HG03039 (cell line): Measurements from ENCODE around the gene DNAJC4.

Experiments
- ATAC-seq: cut with Tn5 transposase; IDR thresholded peaks from one replicate; pipeline ENCODE4 v1.9.1; 2021; ENCODE audit warnings: mild to moderate bottlenecking, moderate library complexity; ENCODE audit not compliant: unreplicated experiment

Gene DNAJC4

DNA sequence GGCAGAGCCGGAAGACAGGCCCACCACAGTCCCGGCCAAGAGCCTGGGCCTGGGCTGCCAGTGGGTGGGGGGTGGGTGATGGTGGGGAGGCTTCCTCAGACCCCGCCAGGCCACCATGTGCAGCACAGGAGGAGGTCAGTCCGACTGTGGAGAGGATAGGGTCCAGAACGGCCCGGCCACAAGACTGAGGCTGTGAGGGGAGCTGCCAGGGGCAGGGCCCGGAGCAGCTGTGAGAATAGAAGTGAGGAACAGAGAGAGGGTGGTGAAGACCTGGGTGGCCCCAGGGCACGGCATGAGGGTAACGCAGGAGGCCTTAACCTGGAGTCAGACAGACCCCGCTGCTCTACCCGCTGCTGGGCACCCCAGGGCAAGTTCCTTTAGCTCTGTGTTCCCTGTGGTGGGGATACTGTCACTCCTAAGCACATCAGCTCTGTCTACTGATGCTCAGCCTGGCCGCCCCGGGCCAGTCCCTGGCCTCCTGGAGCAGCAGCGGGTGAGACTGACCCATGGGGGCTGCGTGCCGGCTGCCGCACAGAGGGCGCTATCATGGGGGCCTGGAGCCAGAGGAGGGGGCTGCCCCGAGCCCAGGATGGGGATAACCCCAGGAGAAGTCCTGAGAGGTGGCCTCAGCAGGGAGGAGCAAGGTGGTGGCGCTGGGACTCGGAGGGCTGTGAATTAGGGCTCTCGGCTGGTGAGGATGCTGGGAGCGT, 22.1 kb upstream of the DNAJC4 start:
- ATAC-seq = no peak

DNA sequence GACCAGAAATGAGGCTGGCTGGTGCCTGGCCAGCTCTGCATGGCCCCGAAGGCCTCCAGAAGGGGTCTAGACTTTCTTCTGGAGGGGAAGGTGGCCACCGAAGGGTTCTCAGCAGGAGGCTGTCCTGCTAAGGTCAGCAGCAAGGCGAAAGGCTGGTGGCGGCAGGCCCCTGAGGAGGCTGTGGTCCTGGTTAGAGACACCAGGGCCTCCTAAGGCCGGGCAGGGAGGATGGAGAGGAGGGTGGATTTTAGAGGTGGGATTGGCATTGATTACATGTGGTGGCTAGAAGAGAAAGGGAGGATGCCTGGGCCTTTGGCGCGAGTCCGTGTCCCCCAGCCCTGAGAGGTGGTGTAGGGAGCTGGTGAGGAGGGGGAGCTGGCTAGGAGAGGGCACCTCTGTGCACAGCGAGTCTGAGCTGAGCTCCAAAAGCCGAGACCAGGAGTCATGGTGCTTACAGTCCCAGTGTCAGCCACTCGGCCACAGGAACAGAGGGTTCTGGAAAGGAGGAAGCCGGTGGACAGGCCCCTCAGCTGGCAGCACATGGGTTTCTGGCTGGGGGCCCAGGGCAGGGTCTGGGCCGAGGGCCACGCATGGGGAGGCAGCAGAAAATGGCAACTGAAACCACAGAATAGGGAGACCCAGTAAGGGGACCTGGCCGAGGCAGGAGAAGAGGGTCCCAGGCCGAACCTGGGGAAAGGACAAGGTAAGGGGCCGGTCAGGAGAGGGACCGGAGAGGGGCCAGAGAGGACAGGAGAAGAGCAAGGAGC, 21.4 kb upstream of the DNAJC4 start:
- no peak for ATAC-seq

DNA sequence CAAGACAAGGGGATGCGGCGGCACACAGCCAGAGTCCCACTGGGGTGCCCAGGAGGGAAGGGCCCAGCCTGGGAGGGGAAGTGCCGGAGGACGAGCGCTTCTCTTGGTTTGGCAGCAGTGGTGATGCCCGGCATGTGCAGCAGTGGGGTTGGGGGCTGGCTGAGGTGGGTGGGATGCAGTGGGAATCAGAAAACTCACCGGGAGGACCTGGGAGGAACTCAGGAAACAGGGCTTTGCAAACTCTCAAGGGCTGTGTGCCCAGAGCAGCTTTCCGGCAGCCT, 20.8 kb upstream of the DNAJC4 start:
- no peak for ATAC-seq

GRCh38 chr11:64210301-64211020, 19.9 kb upstream of the DNAJC4 start:
- no peak for ATAC-seq

DNA sequence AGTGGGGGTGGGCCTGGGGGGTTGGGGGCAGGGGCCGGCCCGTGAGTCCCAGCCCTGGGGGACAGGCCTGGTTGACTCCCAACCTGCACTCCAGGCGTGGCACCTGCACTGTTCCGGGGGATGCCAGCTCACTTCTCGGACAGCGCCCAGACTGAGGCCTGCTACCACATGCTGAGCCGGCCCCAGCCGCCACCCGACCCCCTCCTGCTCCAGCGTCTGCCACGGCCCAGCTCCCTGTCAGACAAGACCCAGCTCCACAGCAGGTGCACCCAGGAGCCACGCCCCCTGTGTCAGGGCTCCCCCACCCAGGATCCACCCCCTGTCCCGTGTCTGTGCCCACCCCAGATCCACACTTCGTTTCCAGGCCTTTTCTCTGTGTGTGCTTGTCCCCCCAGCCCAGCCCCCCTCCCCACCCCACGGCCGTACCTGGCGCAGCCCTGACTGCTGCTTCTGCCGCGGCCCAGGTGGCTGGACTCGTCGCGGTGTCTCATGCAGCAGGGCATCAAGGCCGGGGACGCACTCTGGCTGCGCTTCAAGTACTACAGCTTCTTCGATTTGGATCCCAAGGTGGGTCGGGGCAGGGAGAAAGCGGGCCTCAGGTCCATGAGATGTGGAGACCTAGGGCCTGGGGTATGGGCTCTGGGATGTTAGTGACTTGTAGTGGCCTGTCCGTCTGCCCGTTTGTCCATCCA, 19.0 kb upstream of the DNAJC4 start:
- no peak for ATAC-seq

- no peak for ATAC-seq
Measured at GRCh38 chr11:64216879-64217278, 13.5 kb upstream of the DNAJC4 start.

DNA sequence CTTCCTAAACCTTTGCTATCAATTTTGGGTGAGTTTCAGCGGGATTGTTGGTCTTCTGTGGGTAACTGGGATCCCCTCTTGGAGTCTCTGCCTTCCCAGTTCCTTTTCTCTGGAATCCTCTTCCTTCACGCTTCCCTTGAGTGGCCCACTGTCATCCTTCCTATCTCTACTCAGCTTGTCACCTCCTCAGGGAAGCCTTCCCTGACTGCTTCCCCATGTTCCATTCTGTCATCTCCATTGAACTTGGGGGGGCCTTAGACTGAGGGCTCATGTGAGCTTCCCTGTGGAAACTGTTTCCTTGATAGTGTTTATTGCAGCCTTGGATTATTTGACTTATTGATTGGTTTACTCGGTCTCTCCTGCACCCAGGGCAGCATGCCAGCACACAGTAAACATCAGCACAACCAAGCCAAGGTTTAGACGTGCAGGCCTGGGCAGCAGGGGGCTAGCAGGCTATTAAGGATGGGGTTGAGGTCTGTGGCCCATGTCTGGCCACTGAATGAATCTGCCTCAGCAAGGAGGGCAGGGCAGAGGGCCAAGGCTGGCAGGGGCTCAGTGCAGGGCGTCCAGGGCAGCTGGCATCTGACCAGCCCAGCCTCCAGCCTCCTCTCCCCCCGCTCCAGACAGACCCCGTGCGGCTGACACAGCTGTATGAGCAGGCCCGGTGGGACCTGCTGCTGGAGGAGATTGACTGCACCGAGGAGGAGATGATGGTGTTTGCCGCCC, 11.6 kb upstream of the DNAJC4 start:
- no peak for ATAC-seq

DNA sequence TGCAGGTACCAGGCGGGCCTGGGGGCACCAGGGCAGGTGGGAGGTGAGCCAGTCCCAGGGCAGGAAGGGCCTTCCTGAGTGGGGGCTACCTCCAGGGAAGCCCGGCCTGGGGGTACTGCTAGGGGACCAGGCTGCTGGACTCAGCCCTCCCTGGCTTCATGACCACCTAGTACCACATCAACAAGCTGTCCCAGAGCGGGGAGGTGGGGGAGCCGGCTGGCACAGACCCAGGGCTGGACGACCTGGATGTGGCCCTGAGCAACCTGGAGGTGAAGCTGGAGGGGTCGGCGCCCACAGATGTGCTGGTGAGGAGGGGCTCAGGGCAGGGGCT, 11.0 kb upstream of the DNAJC4 start:
- no peak for ATAC-seq

DNA sequence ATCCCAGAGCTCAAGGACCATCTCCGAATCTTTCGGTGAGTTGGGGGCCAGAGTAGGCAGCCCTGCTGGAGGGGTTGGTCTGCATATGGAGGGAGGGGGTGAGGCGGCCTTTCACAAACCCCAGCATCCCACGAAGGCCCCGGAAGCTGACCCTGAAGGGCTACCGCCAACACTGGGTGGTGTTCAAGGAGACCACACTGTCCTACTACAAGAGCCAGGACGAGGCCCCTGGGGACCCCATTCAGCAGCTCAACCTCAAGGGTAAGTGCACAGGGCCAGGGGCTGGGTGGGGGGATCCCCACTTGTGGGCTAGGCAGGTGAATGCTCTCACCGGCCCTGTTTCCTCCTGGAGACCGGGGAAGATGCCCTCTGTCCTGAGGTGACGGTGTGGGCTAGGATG, 10.6 kb upstream of the DNAJC4 start:
- ATAC-seq = no peak

DNA sequence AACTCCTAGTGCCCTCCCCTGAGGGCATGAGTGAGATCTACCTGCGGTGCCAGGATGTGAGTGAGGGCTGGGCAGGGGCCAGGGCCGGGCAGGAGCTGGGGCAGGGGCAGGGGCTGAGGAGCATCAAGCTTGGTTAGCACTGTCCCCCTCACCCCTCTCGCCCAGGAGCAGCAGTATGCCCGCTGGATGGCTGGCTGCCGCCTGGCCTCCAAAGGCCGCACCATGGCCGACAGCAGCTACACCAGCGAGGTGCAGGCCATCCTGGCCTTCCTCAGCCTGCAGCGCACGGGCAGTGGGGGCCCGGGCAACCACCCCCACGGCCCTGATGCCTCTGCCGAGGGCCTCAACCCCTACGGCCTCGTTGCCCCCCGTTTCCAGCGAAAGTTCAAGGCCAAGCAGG, 10.1 kb upstream of the DNAJC4 start:
- ATAC-seq = no peak

DNA sequence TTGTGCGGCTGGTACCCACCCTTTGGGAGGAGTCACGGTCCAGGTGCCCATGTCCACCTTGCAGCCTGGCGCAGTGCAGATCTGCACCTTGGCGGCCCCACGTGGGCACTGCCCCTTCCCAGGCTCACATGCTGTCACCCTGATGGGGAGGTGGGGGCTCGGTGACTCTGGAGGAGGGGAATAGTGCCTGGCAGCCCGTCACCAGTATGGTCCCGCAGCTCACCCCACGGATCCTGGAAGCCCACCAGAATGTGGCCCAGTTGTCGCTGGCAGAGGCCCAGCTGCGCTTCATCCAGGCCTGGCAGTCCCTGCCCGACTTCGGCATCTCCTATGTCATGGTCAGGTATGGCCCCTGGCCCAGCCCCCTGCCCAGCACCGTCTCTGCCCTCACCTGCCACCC, 9.6 kb upstream of the DNAJC4 start:
- no peak for ATAC-seq

- ATAC-seq = no peak
Measured at GRCh38 chr11:64222651-64223000, 7.7 kb upstream of the DNAJC4 start.

DNA sequence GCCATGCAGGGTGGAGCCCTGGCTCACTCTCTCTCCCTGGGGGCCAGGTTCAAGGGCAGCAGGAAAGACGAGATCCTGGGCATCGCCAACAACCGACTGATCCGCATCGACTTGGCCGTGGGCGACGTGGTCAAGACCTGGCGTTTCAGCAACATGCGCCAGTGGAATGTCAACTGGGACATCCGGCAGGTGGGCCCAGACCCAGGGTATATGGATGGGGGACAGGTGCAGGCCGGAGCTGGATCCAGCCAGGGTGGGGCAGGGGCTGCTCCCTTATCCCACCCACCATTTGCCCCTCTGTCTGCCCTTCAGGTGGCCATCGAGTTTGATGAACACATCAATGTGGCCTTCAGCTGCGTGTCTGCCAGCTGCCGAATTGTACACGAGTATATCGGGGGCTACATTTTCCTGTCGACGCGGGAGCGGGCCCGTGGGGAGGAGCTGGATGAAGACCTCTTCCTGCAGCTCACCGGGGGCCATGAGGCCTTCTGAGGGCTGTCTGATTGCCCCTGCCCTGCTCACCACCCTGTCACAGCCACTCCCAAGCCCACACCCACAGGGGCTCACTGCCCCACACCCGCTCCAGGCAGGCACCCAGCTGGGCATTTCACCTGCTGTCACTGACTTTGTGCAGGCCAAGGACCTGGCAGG, 7.2 kb upstream of the DNAJC4 start:
- ATAC-seq = no peak

GRCh38 chr11:64224151-64224890, 6.0 kb upstream of the DNAJC4 start:
- no peak for ATAC-seq

DNA sequence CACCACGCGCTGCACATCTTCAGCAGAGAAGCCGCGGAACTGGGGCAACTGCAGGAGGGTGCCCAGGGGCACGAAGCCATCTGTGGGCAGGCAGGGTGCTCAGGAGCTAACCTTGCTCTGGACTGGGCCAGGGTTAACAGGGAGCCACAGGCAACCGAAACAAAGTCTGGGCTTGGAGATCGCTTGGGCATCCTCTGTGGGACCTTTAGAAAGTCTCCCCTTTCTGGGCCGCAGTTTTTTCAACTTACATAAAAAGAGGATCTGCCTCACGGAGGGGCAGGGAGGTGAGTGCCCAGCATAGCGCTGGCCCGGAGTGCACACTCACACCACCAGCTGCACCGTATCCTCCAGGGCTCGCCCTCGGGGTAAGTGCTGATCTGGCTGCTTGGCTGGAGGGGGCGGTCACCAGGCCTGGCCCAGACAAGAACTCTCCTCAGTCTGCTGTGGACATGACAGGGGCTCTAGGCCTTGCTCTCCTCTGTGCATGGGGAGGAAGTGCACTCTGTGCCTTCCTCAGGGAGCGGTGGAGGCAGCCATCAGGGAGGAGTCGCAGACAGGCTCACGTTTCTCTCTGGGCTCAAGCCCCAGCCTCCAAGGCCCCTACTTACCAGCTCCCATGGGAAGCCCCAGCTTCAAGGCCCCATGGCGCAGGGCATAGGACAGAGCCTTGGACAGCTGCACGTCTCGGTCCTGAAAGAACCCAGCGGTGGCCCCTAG, 5.3 kb upstream of the DNAJC4 start:
- ATAC-seq = no peak

DNA sequence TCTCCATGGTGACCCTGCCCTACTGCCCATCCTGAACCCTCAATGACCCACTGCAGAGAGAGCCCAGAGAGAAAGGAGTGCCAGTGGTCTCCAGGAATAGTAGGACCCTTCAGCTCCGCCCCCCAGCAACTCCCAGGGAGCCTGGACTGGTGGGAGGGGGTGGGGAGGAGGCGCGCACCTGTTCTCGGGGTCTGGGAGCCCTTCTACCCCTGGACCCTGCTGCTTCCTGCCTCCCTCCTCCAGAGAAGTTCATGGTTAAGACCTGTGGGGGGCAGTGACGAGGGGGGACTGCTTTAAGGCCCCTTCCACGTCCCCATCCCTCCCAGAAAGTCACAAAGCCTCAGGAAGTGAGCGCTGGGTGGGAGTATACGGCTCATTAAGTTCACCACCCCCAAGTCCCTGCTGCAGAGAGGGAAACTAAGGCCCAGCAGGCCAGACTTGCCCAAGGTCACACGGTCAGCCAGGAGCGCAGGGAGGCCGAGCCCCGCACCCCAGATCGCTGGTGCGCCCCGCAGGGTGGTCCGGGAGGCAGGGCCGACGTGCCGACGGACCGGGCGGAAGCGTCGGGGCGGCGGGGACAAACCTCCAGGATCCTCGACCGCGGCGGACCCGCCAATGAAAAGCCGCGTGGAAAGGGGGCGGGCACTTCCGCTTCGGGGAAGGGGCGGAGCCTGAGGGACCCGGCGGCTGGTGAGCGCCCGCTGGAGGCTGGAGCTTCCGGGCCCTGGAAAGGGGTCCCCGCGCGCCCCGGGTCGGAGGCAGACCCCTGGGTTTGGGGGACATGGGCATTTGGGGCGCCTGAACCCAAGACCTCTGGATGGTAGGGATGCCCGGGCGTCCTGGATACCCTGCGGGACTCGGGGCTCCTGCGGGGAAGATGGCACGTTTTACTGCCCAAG, 4.5 kb upstream of the DNAJC4 start, which contains the start of the genes NUDT22 and TRPT1:
Gene NUDT22, plus strand, starts transcription at position 667 of the 899 bp plus-strand sequence. CDS start 379 bp downstream, outside the sequence.
Gene TRPT1, minus strand, starts transcription at position 579 of the 899 bp plus-strand sequence. Its CDS starts 326 bp downstream, at position 253.
- ATAC-seq = peak; percentile 35

- no peak for ATAC-seq
Measured at GRCh38 chr11:64226507-64227051, 3.8 kb upstream of the DNAJC4 start.
